WERI-Rb-1 (cell line): ENCODE results near the gene SNRNP48.

Experiments used
- DNase-seq: peaks from one replicate; pipeline ENCODE4 v3.0.0-alpha.2; 2020
- H3K27ac ChIP-seq: fragments of 250-450 bp; sonication (Bioruptor Pico); 2 replicates; pipeline ENCODE4 v1.5.1; 2020; ENCODE audit warnings: mild to moderate bottlenecking, moderate library complexity
- H3K27me3 ChIP-seq: fragments of 250-450 bp; sonication (Bioruptor Pico); 2 replicates; pipeline ENCODE4 v1.5.1; 2021; ENCODE audit warnings: mild to moderate bottlenecking, low read depth, moderate library complexity; ENCODE audit not compliant: insufficient read depth, severe bottlenecking
- H3K36me3 ChIP-seq: fragments of 250-450 bp; sonication (Bioruptor Pico); 2 replicates; pipeline ENCODE4 v1.5.1; 2020; ENCODE audit warnings: mild to moderate bottlenecking, moderate library complexity
- H3K4me3 ChIP-seq: 2 replicates; pipeline ENCODE4 v1.5.1; 2011; ENCODE audit warnings: low read depth, mild to moderate bottlenecking, control low read depth, low read length
- H3K9me3 ChIP-seq: fragments of 250-450 bp; sonication (Bioruptor Pico); 2 replicates; pipeline ENCODE4 v1.5.1; 2021; ENCODE audit warnings: mild to moderate bottlenecking, moderate library complexity; ENCODE audit not compliant: severe bottlenecking
- TF ChIP-seq, protein P1 (sequence below): IDR thresholded peaks from 2 replicates; pipeline ENCODE4 v1.5.1; 2011; ENCODE audit warnings: low read depth, mild to moderate bottlenecking, control low read depth, inconsistent platforms, low read length

SNRNP48 gene

DNA sequence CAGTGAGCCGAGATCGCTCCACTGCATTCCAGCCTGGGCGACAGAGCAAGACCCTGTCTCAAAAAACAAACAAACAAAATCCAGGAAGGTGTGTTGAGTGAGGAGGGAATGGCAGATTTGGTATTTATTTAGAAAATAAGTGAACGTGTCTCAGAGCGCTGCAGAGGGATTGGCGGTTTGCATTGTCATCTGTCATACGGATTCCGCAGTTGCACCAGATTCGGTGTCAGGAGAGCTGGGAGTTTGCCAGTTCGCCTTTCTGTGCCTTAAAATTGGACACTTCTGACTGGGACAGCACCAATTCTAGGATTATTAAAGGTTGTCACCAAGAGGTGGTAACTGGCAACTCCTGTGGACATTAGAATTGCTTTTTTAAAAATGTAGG is 912 bp downstream of the SNRNP48 start:
- H3K36me3 ChIP-seq, result peaks cover 46% of the 10 kb centered on the region
- DNase-seq, result no peak
- H3K4me3 ChIP-seq, result peak overlapping the region; percentile 93
- H3K9me3 ChIP-seq, result no peaks in the 10 kb centered on the region
- no peaks in the 10 kb centered on the region for H3K27me3 ChIP-seq
- TF ChIP-seq, protein P1, sequence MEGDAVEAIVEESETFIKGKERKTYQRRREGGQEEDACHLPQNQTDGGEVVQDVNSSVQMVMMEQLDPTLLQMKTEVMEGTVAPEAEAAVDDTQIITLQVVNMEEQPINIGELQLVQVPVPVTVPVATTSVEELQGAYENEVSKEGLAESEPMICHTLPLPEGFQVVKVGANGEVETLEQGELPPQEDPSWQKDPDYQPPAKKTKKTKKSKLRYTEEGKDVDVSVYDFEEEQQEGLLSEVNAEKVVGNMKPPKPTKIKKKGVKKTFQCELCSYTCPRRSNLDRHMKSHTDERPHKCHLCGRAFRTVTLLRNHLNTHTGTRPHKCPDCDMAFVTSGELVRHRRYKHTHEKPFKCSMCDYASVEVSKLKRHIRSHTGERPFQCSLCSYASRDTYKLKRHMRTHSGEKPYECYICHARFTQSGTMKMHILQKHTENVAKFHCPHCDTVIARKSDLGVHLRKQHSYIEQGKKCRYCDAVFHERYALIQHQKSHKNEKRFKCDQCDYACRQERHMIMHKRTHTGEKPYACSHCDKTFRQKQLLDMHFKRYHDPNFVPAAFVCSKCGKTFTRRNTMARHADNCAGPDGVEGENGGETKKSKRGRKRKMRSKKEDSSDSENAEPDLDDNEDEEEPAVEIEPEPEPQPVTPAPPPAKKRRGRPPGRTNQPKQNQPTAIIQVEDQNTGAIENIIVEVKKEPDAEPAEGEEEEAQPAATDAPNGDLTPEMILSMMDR, result no peak
- no peak overlapping the region for H3K27ac ChIP-seq

- Histone ChIP-seq H3K27me3 (no peaks in the 10 kb centered on the region), H3K27ac (no peak overlapping the region), H3K9me3 (no peaks in the 10 kb centered on the region), H3K4me3 (no peak overlapping the region), H3K36me3 (peaks cover 55% of the 10 kb centered on the region)
- TF ChIP-seq, protein P1, result no peak
- no peak for DNase-seq
Observed at GRCh38 chr6:7591770-7592169, 1.8 kb downstream of the SNRNP48 start.

DNA sequence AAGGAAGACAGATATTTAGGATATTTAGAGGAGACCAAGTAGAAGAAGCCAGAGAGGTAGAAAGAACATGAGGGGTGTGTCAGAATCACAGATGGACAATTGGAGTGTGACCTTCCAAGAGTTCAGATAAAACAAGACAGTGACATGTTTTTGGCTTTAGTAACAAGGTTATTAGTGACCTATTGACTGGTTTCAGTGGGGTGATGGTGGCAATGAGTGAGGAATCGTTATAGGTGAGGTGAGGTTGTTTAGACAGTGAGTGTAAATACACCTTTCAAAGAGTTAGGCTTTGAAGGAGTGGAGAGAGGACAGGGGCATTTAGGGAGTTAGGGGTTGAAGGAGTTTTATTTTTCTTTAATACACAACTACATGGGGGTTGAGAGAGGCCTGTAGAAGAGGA is 3.2 kb downstream of the SNRNP48 start:
- H3K9me3 ChIP-seq, result no peaks in the 10 kb centered on the region
- no peak for DNase-seq
- H3K4me3 ChIP-seq, result no peak overlapping the region
- no peak overlapping the region for H3K27ac ChIP-seq
- TF ChIP-seq, protein P1, result no peak
- H3K36me3 ChIP-seq, result peaks cover 68% of the 10 kb centered on the region
- H3K27me3 ChIP-seq, result no peaks in the 10 kb centered on the region

GRCh38 chr6:7594579-7595125 is 4.7 kb downstream of the SNRNP48 start:
- H3K36me3 ChIP-seq, result peaks cover 81% of the 10 kb centered on the region
- H3K4me3 ChIP-seq, result no peak overlapping the region
- TF ChIP-seq, protein P1, result no peak
- no peak for DNase-seq
- H3K9me3 ChIP-seq, result no peaks in the 10 kb centered on the region
- H3K27me3 ChIP-seq, result no peaks in the 10 kb centered on the region
- no peak overlapping the region for H3K27ac ChIP-seq

- Histone ChIP-seq H3K9me3 (no peaks in the 10 kb centered on the region), H3K4me3 (no peak overlapping the region), H3K36me3 (peaks cover 90% of the 10 kb centered on the region), H3K27me3 (no peaks in the 10 kb centered on the region), H3K27ac (no peak overlapping the region)
- TF ChIP-seq, protein P1, result no peak
- DNase-seq, result no peak
Observed at GRCh38 chr6:7604003-7604402, 14.0 kb downstream of the SNRNP48 start.

- TF ChIP-seq, protein P1, result no peak
- Histone ChIP-seq H3K4me3 (no peak overlapping the region), H3K27ac (no peak overlapping the region), H3K27me3 (no peaks in the 10 kb centered on the region), H3K9me3 (no peaks in the 10 kb centered on the region), H3K36me3 (peaks cover 90% of the 10 kb centered on the region)
- DNase-seq, result no peak
Observed at GRCh38 chr6:7604506-7604905, 14.5 kb downstream of the SNRNP48 start.
